HG03469 (cell line): ENCODE results near the gene MAGI1.

Experiments
- ATAC-seq: cut with Tn5 transposase; IDR thresholded peaks from one replicate; pipeline ENCODE4 v1.9.1; 2021; ENCODE audit warnings: mild to moderate bottlenecking, moderate library complexity, moderate number of reproducible peaks; ENCODE audit not compliant: unreplicated experiment

MAGI1 gene

DNA sequence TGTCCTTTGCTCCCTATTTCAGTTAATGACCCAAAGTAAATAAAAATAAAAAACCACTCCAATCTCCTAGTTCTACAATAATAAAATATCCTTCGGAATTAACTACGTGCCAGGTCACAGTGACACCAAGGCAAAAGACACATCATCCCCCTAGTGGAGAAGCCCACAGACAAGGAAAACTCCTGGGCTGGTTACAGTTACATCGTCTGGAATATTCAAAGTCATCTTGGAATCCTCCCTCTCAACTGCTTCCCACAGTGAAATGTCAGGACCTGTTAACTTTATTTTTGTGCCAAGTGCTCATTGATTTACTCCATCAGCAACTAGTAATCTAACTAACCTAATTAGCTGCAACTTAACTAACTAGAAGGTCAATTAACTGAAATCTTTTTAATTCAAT is 349.3 kb downstream of the MAGI1 start:
- ATAC-seq, result no peak

DNA sequence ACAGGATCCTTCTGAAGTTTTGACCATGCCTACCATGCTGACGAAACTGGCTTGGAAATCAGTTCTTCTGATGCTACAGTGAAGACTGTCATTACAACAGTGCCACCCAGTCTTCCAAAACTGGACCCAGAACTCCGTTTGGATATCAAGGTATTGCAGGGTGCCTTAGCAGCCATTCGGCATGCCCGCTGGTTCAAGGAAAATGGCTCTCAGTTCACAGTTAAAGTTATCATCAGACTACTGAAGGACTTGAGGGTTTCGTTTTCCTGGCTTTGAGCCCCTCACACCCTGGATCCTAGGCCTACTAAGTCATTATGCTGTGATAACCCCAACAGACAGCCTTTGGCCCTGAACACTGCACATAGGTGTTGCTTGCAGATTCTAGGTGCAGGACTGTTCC is 351.0 kb downstream of the MAGI1 start:
- ATAC-seq, result no peak

DNA sequence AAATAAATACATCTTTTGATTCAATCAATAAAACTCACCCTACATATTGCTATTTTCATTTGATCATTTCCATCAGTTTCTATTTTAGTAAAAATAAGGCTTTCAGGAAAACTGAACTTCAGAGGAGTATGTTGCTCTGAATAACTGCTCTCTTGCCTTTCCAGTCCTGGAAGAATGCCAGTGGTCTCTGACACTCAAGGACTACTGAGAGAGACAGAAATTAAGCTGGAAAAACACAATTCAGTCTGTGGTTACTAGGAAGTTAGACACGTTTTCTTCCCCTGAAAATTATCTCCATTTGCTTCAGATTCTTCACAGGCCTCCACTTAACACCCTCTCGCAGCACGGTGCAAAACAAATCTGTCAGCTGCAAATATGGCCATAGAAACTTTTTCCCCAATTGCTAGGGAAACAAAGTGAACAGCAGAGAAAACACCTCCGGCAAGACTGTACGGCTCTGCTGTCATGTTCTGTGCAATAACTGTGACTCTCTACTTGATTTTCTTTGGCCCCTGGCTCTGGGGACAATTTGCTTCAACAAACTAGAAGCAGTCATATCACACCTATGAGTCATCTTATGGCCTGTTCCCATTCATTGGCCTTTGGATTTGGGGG is 353.0 kb downstream of the MAGI1 start:
- no peak for ATAC-seq

DNA sequence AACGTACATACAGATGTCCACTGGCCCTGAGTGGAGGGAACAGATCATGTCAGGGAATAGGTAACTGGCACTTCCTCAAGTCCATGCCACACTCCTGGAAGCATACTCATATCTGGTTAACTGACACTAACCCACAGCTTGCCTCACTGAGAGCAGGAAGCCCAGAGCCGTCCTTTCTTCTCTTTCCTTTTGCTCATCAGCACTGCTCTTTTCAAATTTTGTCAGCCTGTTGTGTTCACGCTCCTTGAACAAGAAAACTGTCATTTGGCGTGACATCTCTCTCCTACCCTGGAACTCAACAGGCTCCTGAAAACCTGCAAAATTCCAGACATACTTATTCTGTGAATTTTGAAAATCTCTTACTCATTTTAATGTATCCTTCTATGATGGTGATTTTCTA is 360.2 kb downstream of the MAGI1 start:
- ATAC-seq, result no peak

DNA sequence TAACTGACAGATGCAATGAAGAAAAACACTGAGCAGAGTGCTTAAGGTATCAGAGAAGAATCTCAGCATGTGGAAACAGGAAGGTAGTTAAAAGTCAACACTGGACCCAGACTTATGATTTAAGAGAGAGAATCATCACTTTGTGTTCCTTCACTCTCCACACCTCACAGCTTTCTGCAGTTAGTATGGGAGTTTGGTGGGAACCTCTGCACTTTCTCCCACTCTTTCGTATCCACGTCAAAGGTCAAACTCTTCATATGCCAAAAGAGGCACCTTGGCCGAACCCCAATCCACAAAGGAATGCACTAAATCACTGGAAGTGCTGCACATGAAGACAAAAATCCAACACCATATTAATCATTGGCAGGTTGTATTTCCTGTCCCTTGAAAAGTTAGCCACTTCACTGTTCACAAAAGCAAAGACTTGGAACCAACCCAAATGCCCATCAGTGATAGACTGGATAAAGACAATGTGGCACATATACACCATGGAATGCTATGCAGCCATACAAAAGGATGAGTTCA is 361.2 kb downstream of the MAGI1 start:
- no peak for ATAC-seq

DNA sequence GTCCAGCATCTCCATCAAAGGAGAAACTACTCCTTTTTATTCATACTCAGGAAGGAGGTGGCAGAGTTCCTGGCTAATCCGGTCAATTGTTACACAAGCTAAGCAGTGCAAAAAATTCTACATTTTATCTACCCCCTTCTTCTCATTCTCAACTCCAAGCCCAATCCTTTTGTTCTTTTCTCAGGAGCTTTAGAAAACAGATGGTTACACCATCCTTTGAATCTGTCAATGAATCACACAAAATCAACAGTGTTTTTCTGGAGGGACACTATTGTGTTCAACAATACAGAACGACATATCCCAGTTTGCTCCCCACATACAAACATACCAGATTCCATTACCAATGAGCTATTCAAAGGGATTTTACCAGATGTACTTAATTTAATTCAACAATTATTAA is 362.1 kb downstream of the MAGI1 start:
- ATAC-seq, result no peak

DNA sequence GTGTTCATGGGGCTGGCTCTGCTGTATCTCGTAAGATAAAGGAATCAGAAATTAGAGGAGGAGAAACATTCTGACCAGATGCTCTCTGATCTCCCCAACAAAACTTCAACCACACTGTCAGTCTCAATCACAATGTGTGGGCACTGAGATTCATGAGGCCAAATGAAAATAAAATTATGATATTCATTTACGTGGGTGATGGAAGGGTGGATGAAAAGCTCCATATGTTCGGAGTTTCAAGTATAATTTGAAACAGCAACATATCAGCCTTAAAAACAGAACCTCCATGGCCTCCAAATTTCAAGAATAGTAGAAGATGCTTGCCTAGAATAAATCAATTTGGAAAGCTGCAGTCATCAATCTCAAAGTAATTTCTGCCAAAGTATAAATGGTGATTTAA is 363.7 kb downstream of the MAGI1 start:
- ATAC-seq, result no peak

DNA sequence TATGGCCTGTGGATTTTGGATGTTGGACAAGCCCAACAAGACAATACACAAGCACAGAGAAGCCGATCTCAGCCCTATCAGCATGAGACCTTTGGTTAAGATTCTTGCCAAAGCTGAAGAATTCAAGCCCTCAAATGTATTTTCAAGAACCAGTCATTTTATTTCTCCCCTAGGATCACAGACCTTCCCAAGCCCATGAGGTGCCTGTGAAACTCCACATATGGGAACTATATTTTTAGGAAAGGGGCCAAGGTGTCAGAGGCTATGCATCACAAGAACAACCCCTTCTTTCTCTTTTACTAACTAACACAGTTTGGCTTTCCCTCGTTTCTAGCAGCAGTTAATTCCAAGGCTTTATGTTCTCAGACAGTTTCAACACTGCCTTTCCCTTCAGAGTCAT is 364.5 kb downstream of the MAGI1 start:
- ATAC-seq, result no peak

DNA sequence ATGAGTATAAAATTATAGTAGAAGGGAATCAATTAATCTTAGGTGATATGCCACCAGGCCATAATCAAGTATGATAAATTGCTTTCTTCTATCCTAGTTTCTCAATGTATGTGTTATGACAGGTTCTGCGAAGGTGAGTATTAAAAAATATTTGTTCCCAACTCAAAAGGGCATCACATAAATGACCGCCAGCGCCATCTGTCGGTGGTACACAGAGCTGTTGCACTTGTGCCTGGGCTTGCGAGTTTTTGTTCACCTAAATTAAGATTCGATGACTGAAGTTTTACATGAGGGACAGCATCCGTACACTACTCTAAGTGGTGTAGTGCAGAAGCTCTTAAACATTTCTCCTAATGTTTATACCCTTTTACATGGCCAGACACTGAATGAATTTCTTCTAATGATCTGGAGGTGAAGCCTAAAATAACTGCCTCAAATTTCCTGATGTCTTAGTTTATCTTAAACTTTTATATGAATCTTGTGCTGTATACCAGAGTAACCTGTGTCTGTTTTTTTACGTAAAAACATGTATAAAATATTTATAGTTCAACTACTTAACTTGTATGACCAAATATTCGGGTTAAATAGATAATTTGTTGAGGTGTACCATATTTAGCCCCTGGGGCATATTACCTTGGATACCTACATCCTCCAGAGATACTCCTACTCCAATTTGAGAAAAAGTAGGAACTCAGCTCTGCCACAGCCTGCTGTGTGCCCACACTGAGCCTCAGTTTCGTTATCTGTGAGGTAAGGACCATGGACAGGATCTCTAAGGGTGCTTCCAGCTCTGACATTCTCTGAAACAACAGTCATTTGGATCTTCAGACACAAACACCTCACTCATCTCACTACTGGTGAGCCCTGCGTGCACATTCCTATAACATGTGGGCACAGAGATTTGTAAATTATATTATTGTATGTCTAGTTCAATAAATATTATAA is 365.6 kb downstream of the MAGI1 start:
- no peak for ATAC-seq

DNA sequence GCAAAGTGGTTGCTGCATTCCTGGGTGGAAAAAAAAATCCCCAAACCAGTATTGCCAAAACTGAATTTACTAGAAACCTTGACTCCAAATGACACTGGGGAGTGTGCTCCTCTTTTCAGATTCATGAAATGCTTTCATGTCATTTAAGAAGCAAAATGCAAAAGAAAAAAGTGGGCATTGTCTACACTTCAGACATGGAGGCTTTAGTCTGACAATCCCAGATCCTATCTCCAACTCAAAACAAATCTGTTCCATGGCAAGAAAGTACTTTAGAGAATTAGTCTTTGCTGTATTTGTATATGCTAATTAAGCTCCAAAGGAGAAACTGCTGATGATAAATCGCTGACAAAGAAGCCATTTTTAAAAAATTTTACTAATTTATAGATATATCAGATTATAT is 366.7 kb downstream of the MAGI1 start:
- ATAC-seq, result no peak

DNA sequence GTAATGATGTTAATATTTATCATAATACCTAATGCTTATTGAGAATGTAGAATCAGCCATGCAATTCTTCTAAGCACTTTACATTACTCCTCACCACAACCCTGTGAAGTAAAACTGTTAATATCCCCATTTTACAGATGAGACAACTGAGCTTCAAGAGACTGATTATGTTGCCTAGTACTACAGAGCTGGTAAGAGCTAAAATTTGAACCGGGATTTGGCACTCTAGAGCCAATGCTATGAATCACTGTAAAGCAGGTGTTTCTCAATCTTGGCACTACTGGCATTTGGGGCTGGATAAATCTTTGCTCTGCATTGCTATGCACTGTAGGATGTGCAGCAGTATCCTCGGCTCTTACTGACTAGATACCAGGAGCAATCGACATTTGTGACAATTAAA is 367.7 kb downstream of the MAGI1 start:
- ATAC-seq, result no peak

DNA sequence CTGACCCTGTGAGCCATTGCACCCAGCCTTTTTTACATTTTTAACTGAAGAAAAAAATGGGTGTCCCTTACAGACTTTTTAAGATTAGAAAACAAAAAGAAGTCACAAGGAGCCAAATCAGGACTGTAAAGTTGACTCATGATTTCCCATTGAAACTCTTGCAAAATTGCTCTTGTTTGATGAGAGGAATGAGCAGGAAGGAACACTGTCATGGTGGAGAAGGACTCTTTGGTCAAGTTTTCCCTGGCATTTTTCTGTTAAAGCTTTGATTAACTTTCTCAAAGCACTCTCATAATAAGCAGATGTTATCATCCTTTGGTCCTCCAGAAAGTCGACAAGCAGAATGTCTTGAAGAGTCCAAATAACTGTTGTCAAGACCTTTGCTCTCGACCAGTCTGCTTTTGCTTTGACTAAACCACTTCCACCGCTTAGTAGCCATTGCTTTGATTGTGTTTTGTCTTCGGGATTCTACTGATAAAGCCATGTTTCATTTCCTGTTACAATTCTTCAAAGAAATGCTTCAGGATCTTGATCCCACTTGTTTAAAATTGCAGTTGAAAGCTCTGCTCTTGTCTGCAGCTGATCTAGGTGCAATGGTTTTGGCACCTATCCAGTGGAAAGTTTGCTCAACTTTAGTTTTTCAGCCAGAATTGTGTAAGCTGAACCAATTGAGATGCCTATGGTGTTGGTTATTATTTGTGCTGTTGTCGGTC is 369.4 kb downstream of the MAGI1 start:
- ATAC-seq, result no peak

DNA sequence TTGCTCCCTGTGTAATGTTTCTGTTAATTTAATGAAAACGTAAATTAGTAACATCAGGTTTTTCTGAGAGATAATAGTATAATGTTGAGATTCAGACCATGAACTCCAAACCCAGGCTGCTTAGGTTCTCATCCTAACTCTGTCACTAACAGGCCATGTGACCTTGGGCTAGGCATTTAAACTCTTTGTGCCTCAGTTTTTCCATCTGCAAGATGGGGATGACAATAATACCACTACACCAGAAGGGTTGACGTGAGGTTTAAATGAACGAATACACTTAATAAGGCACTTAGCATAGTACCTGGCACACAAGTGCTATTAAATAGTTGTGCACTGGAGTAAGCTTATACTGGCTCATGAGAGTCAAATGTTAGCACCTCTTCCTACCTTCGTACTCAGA is 370.8 kb downstream of the MAGI1 start:
- no peak for ATAC-seq

DNA sequence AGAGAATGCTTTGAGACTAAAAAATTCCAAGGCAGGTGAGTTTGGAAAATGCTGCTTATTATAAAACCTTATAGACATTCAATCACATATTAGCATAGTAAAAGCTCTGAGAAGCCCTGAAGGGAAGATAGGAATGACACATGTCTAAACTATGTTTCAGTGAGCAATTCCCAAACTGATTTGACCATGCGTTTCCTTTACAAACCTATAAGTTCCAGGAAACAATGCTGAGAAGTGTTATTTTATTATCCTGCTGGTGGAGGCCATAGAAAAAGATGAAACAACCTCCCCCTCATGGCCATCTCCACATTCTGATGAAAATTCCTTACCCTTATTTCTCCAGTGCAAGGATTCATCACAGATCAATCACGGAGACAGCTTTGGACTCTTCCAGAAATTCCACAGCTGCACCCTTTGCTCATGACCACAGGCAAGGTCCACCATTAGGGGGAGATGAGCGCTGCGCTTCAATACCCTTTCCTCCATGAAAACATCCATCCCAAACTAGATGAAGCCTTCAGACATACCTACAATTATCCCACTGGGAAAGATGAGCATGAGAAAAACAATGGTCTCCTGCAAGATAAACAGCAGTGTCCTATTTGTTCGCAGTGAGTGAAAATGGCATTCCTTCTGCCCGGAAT is 372.1 kb downstream of the MAGI1 start:
- ATAC-seq, result no peak

DNA sequence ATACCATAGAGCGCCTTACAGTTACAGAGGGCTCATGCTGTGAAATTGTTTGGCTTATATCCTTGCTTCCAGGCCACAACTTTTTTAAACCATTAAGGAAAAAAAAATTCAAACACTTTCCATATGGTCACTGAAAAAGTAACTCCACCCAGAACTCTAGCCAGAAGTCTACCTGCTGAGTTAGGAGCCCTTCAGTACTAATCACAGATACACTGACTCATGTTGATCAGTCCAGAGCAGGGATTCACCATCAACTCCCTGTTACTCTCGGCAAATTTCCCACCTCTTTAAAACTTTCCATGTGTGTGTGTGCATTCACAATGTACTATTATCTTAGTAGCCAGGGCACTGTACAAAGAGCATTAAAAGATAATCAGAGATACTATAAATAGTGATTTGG is 372.8 kb downstream of the MAGI1 start:
- ATAC-seq, result no peak

DNA sequence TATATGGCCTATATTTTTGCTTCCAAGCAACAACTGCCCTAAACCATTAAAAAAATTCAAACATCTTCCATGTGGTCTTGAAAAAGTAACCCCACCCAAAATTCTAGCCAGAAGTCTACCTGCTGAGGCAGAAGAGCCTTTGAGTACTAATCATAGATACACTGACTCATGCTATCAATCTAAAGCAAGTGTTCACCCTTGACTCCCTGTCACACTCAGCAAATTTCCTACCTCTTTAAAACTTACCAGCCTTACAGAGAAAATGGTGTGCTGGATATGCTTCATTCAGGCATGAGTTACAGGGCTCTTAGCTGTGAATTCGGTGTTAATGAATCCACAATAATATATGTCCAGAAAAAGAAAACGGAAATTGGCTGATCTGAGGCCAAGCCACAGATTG is 373.8 kb downstream of the MAGI1 start:
- no peak for ATAC-seq

DNA sequence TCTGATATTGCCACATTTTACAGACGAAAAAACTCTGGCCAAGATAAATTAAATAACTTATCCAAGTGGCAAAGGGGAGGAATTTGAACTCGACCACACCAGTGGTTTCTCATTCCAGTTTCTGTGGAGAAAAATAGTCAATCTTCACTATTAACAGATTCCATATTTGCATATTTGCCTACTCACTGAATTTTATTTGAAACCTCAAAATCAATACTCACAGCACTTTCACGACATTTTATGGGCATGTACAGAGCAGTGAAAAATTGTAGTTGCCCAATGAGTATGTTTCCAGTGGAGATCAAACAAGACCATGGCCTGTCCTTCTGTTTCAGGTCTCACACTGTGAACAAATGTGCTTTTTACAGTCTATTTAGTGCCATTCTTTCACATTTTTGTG is 374.3 kb downstream of the MAGI1 start:
- no peak for ATAC-seq

DNA sequence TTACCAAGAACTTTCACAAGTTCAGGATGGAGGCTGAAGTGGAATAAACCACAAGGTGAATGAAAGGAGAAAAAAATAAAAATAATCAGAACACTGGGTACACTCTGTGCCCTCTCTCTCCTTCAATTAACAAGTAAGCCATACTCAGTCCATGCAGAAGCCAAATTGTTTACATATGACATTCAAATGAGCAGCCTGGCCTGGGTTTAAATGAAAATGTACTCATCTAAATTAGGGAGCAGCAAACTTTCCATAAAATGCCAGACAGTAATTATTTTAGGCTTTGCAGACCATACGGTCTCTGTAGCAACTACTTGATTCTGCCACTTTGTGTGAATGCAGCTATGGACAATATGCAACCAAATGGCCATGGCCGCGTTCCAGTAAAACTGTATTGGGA is 376.6 kb downstream of the MAGI1 start:
- no peak for ATAC-seq

DNA sequence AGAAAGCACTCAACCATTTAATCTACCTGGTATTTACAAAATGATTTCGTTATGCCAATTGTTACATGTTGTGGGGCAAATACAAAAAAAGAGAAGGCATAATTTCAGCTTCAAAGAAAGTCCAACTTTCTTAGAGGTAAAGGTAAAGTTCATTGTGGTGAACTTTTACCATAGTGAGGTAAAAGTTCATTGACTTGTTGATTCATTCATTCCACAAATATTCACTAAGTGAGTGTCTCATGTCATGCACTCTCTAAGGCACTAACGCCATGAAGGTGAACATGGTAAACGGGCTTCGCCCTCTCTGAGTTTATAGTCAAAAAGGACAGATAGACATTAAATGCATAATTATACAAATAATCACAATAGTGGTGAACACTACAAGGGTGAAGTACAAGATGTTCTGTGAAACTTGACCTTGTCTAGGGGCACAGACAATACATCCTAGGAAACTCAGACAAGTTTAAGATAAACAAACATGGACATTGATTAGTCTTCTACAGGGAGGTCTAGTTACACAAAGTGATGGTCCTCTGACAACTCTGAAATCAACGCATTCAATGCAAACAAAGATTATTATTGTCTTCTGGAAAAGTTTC is 378.6 kb downstream of the MAGI1 start:
- ATAC-seq, result no peak

DNA sequence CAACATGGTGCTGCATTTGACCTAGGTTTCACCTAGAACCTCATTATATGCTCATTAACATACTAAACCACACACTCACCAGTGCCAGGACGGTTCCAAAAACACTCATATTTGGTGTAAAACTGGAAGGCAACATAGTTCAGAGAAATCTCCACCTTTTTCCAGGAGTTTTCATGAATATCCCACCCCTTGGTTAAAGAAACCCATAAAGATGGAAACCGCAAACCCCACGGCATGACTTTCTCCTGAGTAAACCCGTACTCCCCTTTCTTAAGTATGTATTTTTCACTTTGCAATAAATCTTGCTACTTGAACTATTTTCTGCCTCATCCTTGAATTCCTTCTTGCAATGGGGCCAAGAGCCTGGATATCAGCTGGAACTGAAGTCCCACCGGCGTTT is 379.3 kb downstream of the MAGI1 start:
- ATAC-seq, result no peak

DNA sequence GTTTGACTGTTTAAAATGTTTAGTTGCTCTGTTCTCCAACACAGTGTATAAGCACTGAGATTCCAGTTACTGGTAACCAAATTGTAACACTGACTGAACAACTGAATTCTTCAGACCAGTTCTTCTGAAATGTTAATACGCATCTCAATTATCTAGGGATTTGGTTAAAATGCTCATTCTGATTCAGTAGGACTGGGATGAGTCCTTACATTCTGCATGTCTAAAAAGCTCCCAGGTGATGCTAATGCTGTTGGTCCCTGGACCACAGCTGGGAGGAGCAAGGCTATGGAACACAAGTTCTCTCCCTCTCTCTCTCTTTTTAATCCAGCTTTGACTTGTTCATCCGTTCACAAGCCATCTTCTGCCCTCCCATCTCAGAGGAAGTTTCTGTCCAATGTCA is 380.3 kb downstream of the MAGI1 start:
- ATAC-seq, result no peak
